HG02763 (cell line): ENCODE data around the gene WEE1.
"Not testable (repeated sequence)": the region's sequence is repeated elsewhere in the genome, so short reads cannot be mapped to it uniquely, and the experiment has no call there.

Experiments
- ATAC-seq: cut with Tn5 transposase; IDR thresholded peaks from one replicate; pipeline ENCODE4 v1.9.1; 2021; ENCODE audit warnings: mild to moderate bottlenecking, moderate library complexity; ENCODE audit not compliant: unreplicated experiment

WEE1 gene

GRCh38 chr11:9594267-9595046, 21.0 kb downstream of the WEE1 start:
- ATAC-seq, result no peak

- no peak for ATAC-seq
Measured at GRCh38 chr11:9596926-9597464, 23.5 kb downstream of the WEE1 start.

- no peak for ATAC-seq
Measured at GRCh38 chr11:9600166-9600565, 26.7 kb downstream of the WEE1 start.

- ATAC-seq, result peak; percentile 40
Measured at GRCh38 chr11:9600644-9601036, 27.2 kb downstream of the WEE1 start.

GRCh38 chr11:9601037-9601875, 27.8 kb downstream of the WEE1 start:
- ATAC-seq, result peak; percentile 76

GRCh38 chr11:9601876-9602199, 28.4 kb downstream of the WEE1 start:
- no peak for ATAC-seq

GRCh38 chr11:9603214-9603613, 29.7 kb downstream of the WEE1 start:
- not testable (repeated sequence) for ATAC-seq

GRCh38 chr11:9604134-9604533, 30.7 kb downstream of the WEE1 start:
- ATAC-seq, result no peak

- no peak for ATAC-seq
Measured at GRCh38 chr11:9605742-9606141, 32.3 kb downstream of the WEE1 start.

GRCh38 chr11:9606809-9607510, 33.5 kb downstream of the WEE1 start:
- ATAC-seq, result no peak

- no peak for ATAC-seq
Measured at GRCh38 chr11:9607511-9607899, 34.0 kb downstream of the WEE1 start.

- ATAC-seq, result no peak
Measured at GRCh38 chr11:9609002-9609759, 35.7 kb downstream of the WEE1 start.

GRCh38 chr11:9609841-9610240, 36.4 kb downstream of the WEE1 start:
- ATAC-seq, result no peak

- peak; percentile 38 for ATAC-seq
Measured at GRCh38 chr11:9613118-9613829, 39.8 kb downstream of the WEE1 start.

- peak; percentile 76 for ATAC-seq
Measured at GRCh38 chr11:9613830-9614762, 40.6 kb downstream of the WEE1 start.

GRCh38 chr11:9615031-9615451, 41.6 kb downstream of the WEE1 start:
- peak; percentile 46 for ATAC-seq

GRCh38 chr11:9616042-9616675, 42.7 kb downstream of the WEE1 start:
- ATAC-seq, result no peak

- no peak for ATAC-seq
Measured at GRCh38 chr11:9616858-9617257, 43.4 kb downstream of the WEE1 start.
